T-helper 2 cell (primary cell): ENCODE measurements around the gene SLC25A1.

Experiments used
- DNase-seq, 5 experiments: peaks; one replicate each; pipeline versions ENCODE4 v3.0.0 to v3.0.0-alpha.2; 2012 to 2022

Gene SLC25A1

GRCh38 chr22:19137384-19138216 is 40.9 kb downstream of the SLC25A1 start:
- DNase-seq = no peak

GRCh38 chr22:19136915-19137314 is 41.6 kb downstream of the SLC25A1 start:
- DNase-seq = no peak

- DNase-seq = no peak
These were observed 43.7 kb downstream of the SLC25A1 start for GRCh38 chr22:19134874-19135273.

GRCh38 chr22:19134176-19134831 is 44.2 kb downstream of the SLC25A1 start:
- no peak for DNase-seq

GRCh38 chr22:19133561-19133960 is 45.0 kb downstream of the SLC25A1 start:
- no peak for DNase-seq

GRCh38 chr22:19132693-19133400 is 45.7 kb downstream of the SLC25A1 start:
- DNase-seq = no peak

- no peak for DNase-seq
These were observed 46.4 kb downstream of the SLC25A1 start for GRCh38 chr22:19132153-19132552.

- DNase-seq = no peak
These were observed 46.9 kb downstream of the SLC25A1 start for GRCh38 chr22:19131685-19132015.

- no peak for DNase-seq
These were observed 47.4 kb downstream of the SLC25A1 start, which contains the start of gene TSSK2 for GRCh38 chr22:19130959-19131684. TSS of gene TSSK2 (plus strand) at chr22:19131308. CDS start at chr22:19131400, 92 bp downstream.

GRCh38 chr22:19129871-19130270 is 48.7 kb downstream of the SLC25A1 start:
- no peak for DNase-seq

GRCh38 chr22:19128946-19129727 is 49.4 kb downstream of the SLC25A1 start:
- no peak for DNase-seq

GRCh38 chr22:19128009-19128401 is 50.5 kb downstream of the SLC25A1 start:
- no peak for DNase-seq

- DNase-seq = no peak
These were observed 51.1 kb downstream of the SLC25A1 start for GRCh38 chr22:19127329-19128008.

- DNase-seq = no peak
These were observed 51.9 kb downstream of the SLC25A1 start for GRCh38 chr22:19126309-19127273.
